H1 (cell line): Measurements from ENCODE around the gene RUNX1. TPM values are rescaled to one million over a fixed set of nuclear protein-coding genes. Genes with fewer than 3 reads are reported as not detected.

Experiments used
- CTCF ChIA-PET: fragments of 300-600 bp; sonication (Branson Sonifier 250); formaldehyde crosslinking; loops from one replicate; lab custom pipeline; 2021; ENCODE audit not compliant: partially characterized antibody; lab: Charles Lee
- POLR2A ChIA-PET: fragments of 300-600 bp; sonication (Branson Sonifier 250); formaldehyde crosslinking; loops from one replicate; lab custom pipeline; 2021; ENCODE audit warnings: inconsistent platforms; ENCODE audit not compliant: partially characterized antibody; lab: Charles Lee
- DNase-seq, 2 experiments: peaks; one replicate each; pipeline versions ENCODE4 v3.0.0 to v3.0.0-alpha.2; 2010 to 2022; ENCODE audit warnings: low spot score in 2 of 2, low read depth in 1 of 2, mixed read lengths in 1 of 2
- FAIRE-seq: peaks from 2 replicates; lab custom pipeline; 2011; peaks lifted over from hg19 to GRCh38; lab: Jason Lieb, UNC
- H2AFZ ChIP-seq: 2 replicates; pipeline ENCODE4 v1.8.1; 2012; ENCODE audit warnings: low read length, inconsistent platforms
- H2AK5ac ChIP-seq: 2 replicates; pipeline ENCODE4 v1.6.1; 2013; ENCODE audit warnings: low read depth, low read length
- H2BK120ac ChIP-seq: replicated peaks from 2 replicates; pipeline ENCODE3; 2013; ENCODE audit warnings: low read depth, low read length, inconsistent platforms
- H2BK12ac ChIP-seq: 2 replicates; pipeline ENCODE4 v1.6.1; 2013; ENCODE audit warnings: low read depth, low read length
- H2BK15ac ChIP-seq: 2 replicates; pipeline ENCODE4 v1.6.1; 2013; ENCODE audit warnings: low read length
- H2BK20ac ChIP-seq: 2 replicates; pipeline ENCODE4 v1.6.1; 2013; ENCODE audit warnings: low read length
- H2BK5ac ChIP-seq: 2 replicates; pipeline ENCODE4 v1.6.1; 2013; ENCODE audit warnings: low read depth, low read length
- H3K14ac ChIP-seq: 2 replicates; pipeline ENCODE4 v1.6.1; 2013; ENCODE audit warnings: inconsistent platforms; ENCODE audit not compliant: insufficient read length
- H3K18ac ChIP-seq: 2 replicates; pipeline ENCODE4 v1.6.1; 2013; ENCODE audit warnings: low read length; ENCODE audit errors: extremely low read depth
- H3K23ac ChIP-seq: 2 replicates; pipeline ENCODE4 v1.6.1; 2013; ENCODE audit warnings: inconsistent platforms; ENCODE audit not compliant: insufficient read length
- H3K23me2 ChIP-seq: 2 replicates; pipeline ENCODE4 v1.6.1; 2013; ENCODE audit warnings: low read depth, low read length
- H3K27ac ChIP-seq: 2 replicates; pipeline ENCODE4 v1.6.1; 2011; ENCODE audit warnings: low read depth, low read length, inconsistent platforms
- H3K27me3 ChIP-seq, 4 experiments: replicated peaks in 1 of 4; 1 replicate in 1 of 4; 2 replicates in 3 of 4; pipeline versions ENCODE4 v1.6.1 to v1.8.1; 2011 to 2013; ENCODE audit warnings: low read length in 3 of 4, mild to moderate bottlenecking in 3 of 4, inconsistent platforms in 2 of 4, mixed read lengths in 2 of 4, moderate library complexity in 1 of 4; ENCODE audit not compliant: control insufficient read depth in 3 of 4, insufficient read depth in 3 of 4; ENCODE audit errors: extremely low read depth in 1 of 4
- H3K36me3 ChIP-seq, 4 experiments: 2 replicates each; pipeline versions ENCODE4 v1.6.1 to v1.8.1; 2011 to 2013; ENCODE audit warnings: mild to moderate bottlenecking in 4 of 4, low read length in 3 of 4, moderate library complexity in 2 of 4, control low read depth in 1 of 4, inconsistent platforms in 1 of 4; ENCODE audit not compliant: insufficient read depth in 4 of 4, control insufficient read depth in 2 of 4
- H3K4ac ChIP-seq: replicated peaks from 2 replicates; pipeline ENCODE3; 2013; ENCODE audit warnings: low read length, low read depth, mixed read lengths, inconsistent platforms; ENCODE audit not compliant: insufficient read length
- H3K4me1 ChIP-seq, 4 experiments: replicated peaks in 1 of 4; 1 replicate in 1 of 4; 2 replicates in 3 of 4; pipeline versions ENCODE4 v1.6.1 to v1.8.1; 2011 to 2013; ENCODE audit warnings: low read length in 3 of 4, inconsistent platforms in 2 of 4, mixed read lengths in 1 of 4; ENCODE audit not compliant: insufficient read depth in 4 of 4, control insufficient read depth in 3 of 4
- H3K4me2 ChIP-seq, 2 experiments: 2 replicates each; pipeline versions ENCODE4 v1.6.1 to v1.8.1; 2011 to 2013; ENCODE audit warnings: low read depth in 2 of 2, low read length in 2 of 2, control low read depth in 1 of 2, inconsistent platforms in 1 of 2, mild to moderate bottlenecking in 1 of 2; ENCODE audit not compliant: insufficient read depth in 1 of 2
- H3K4me3 ChIP-seq, 4 experiments: fragments of 200-600, 300-600 bp in 1 of 4; sonication (generic), shearing (Covaris generic), sonication (Bioruptor Twin) in 1 of 4; 2 replicates each; pipeline versions ENCODE4 v1.5.1 to v1.8.1; 2011 to 2016; ENCODE audit warnings: low read length in 4 of 4, low read depth in 3 of 4, control low read depth in 2 of 4, inconsistent platforms in 2 of 4, mild to moderate bottlenecking in 2 of 4, mixed read lengths in 1 of 4, moderate library complexity in 1 of 4; ENCODE audit not compliant: insufficient read depth in 2 of 4; ENCODE audit errors: extremely low read depth in 1 of 4
- H3K56ac ChIP-seq: replicated peaks from 2 replicates; pipeline ENCODE3; 2013; ENCODE audit warnings: low read depth, mild to moderate bottlenecking, mixed read lengths, low read length, inconsistent platforms; ENCODE audit not compliant: insufficient read length
- H3K79me1 ChIP-seq: 2 replicates; pipeline ENCODE4 v1.6.1; 2013; ENCODE audit warnings: low read depth, low read length, control low read depth
- H3K79me2 ChIP-seq, 2 experiments: 2 replicates each; pipeline versions ENCODE4 v1.6.1 to v1.8.1; 2012 to 2013; ENCODE audit warnings: low read length in 2 of 2, mild to moderate bottlenecking in 2 of 2, inconsistent platforms in 1 of 2; ENCODE audit not compliant: insufficient read depth in 2 of 2, control insufficient read depth in 1 of 2
- H3K9ac ChIP-seq, 4 experiments: replicated peaks in 1 of 4; 1 replicate in 1 of 4; 2 replicates in 3 of 4; pipeline versions ENCODE4 v1.6.1 to v1.8.1; 2011 to 2013; ENCODE audit warnings: low read depth in 3 of 4, low read length in 3 of 4, control low read depth in 2 of 4, mild to moderate bottlenecking in 2 of 4, moderate library complexity in 2 of 4, inconsistent platforms in 1 of 4; ENCODE audit errors: extremely low read depth in 1 of 4
- H3K9me3 ChIP-seq, 2 experiments: 2 replicates each; pipeline versions ENCODE4 v1.6.1 to v1.8.1; 2012 to 2013; ENCODE audit warnings: mild to moderate bottlenecking in 2 of 2, moderate library complexity in 2 of 2, control low read depth in 1 of 2, inconsistent platforms in 1 of 2, low read depth in 1 of 2, low read length in 1 of 2, mixed read lengths in 1 of 2; ENCODE audit not compliant: insufficient read depth in 2 of 2
- H4K20me1 ChIP-seq, 2 experiments: replicated peaks in 1 of 2; 2 replicates each; pipeline versions ENCODE3 to v1.8.1; 2011 to 2013; ENCODE audit warnings: inconsistent platforms in 2 of 2, low read length in 2 of 2, mild to moderate bottlenecking in 1 of 2; ENCODE audit not compliant: insufficient read depth in 2 of 2, control insufficient read depth in 1 of 2
- H4K5ac ChIP-seq: 2 replicates; pipeline ENCODE4 v1.6.1; 2013; ENCODE audit warnings: low read length, low read depth, mixed read lengths, inconsistent platforms; ENCODE audit not compliant: insufficient read length
- H4K8ac ChIP-seq: 2 replicates; pipeline ENCODE4 v1.8.0; 2013; ENCODE audit warnings: mild to moderate bottlenecking, moderate library complexity, low read length, inconsistent platforms; ENCODE audit not compliant: insufficient read depth; ENCODE audit errors: extremely low read depth
- H4K91ac ChIP-seq: replicated peaks from 2 replicates; pipeline ENCODE3; 2013; ENCODE audit warnings: low read length, mixed read lengths, inconsistent platforms; ENCODE audit not compliant: insufficient read length
- BACH1 ChIP-seq: IDR thresholded peaks from 2 replicates; pipeline ENCODE4 v1.6.1; 2012; ENCODE audit warnings: low read length, improper control_type of control experiment
- BRCA1 ChIP-seq: IDR thresholded peaks from 2 replicates; pipeline ENCODE4 v1.6.1; 2012; ENCODE audit warnings: low read depth, low read length, improper control_type of control experiment
- PHF8 ChIP-seq: fragments of 200-600 bp; sonication (generic); conservative IDR thresholded peaks from 2 replicates; pipeline ENCODE4 v1.7.1; 2012; ENCODE audit warnings: low read depth, mild to moderate bottlenecking, inconsistent platforms, low read length, moderate library complexity
- SIN3A ChIP-seq, 2 experiments: IDR thresholded peaks in 1 of 2; conservative IDR thresholded peaks in 1 of 2; 2 replicates each; pipeline ENCODE4 v1.6.1; 2011 to 2012; ENCODE audit warnings: low read length in 2 of 2, improper control_type of control experiment in 1 of 2, low read depth in 1 of 2, mild to moderate bottlenecking in 1 of 2
- SIX5 ChIP-seq: IDR thresholded peaks from 2 replicates; pipeline ENCODE4 v1.6.1; 2011; ENCODE audit warnings: mild to moderate bottlenecking, low read depth, low read length
- WGBS, 2 experiments: shearing (Covaris generic) in 1 of 2; methylation state at CpG; one replicate each; pipeline versions ENCODE4 v1.1.6 to v1.1.7; 2013 to 2015; ENCODE audit warnings: low lambda C conversion rate in 2 of 2, mixed read lengths in 2 of 2, inconsistent platforms in 1 of 2, low coverage in 1 of 2, missing lambda C conversion rate in 1 of 2; ENCODE audit not compliant: insufficient replicate concordance in 2 of 2, insufficient coverage in 1 of 2, insufficient read length in 1 of 2; ENCODE audit errors: extremely low coverage in 1 of 2, missing lambda C conversion rate in 1 of 2; 5-methylcytosine and 5-hydroxymethylcytosine counted together
- polyA plus RNA-seq, 7 experiments: library from polyadenylated mRNA; depleted of rRNA in 3 of 7; stranded (reverse) in 5 of 7; unstranded in 2 of 7; fragments of >200 nt in 5 of 7; fragments of 200-250 nt in 2 of 7; gene quantifications; 1 replicate in 5 of 7; 2 replicates in 1 of 7; 4 replicates in 1 of 7; pipeline versions ENCODE4 v1.2.1 to v1.2.3, GENCODE V29; 2011 to 2013; ENCODE audit warnings: missing spikeins in 2 of 7, mixed read lengths in 2 of 7
- total RNA-seq: library from RNA; stranded (reverse); fragmentation: NEBNext Ultra II Directional; extraction: Animal tissue kit (Norgen Biotek cat#: 25700); gene quantifications from 2 replicates; pipeline ENCODE4 v1.2.1, GENCODE V29; 2021
- TF ChIP-seq, protein P1 (sequence below): IDR thresholded peaks from 2 replicates; pipeline ENCODE4 v1.6.1; 2011; ENCODE audit warnings: low read length, improper control_type of control experiment

Gene RUNX1
- total and polyA plus RNA-seq, 2 of the 8 experiments (the other 6 are each of a cell fraction or from before 2014, with no cell fraction given), result 0.20 to 0.60 TPM

DNA sequence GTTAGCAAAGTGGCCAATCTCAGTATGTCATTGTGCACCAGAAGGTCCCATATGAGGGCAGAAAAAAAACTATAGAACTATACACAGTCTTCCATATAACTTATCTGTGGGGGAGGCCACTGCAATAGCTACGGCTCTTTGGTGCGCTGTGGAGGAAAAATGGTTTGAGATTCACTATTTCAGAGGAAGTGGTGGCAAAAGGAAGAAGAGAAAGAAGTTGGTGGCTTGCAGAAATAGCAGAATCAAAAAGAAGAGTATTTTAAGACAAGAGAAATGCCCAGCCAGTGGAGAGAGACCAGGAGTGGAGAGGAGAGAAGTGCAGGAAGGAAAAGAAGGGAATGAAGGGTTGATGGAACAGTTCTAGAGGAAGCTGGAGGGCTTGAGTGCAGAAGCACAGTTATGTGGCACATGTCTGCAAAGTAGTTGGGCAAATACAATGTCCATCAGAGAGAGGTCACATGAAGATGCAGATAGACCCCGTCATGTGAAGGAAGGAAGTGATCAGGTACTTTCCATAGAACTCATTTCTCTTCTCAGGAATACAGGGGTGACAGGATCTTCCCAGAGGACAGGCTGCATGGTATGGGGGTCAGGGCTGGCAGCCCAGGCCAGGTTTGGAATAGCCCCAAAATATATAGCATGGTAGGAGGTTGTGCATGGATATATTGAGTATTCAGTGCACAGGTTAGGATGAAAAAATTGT, 64.6 kb downstream of the RUNX1 start:
- H3K4me2 ChIP-seq, result no peak overlapping the region
- H2BK5ac ChIP-seq, result no peak overlapping the region
- H2AK5ac ChIP-seq, result no peak overlapping the region
- H4K20me1 ChIP-seq, result no peaks in the 10 kb centered on the region
- DNase-seq, result no peak
- H3K9me3 ChIP-seq, result no peaks in the 10 kb centered on the region
- no peak overlapping the region for H2BK12ac ChIP-seq
- H3K23ac ChIP-seq, result no peak overlapping the region
- no peaks in the 10 kb centered on the region for H3K79me1 ChIP-seq
- no peaks in the 10 kb centered on the region; a peak in 1 of 7 replicates for H3K27me3 ChIP-seq
- no peak overlapping the region for H3K9ac ChIP-seq
- 0 out of 7 replicates have a peak, but pooled peaks cover 0 to 2% (median 0%) of the 10 kb centered on the region in 4 experiments for H3K4me1 ChIP-seq
- H3K27ac ChIP-seq, result no peak overlapping the region
- H3K79me2 ChIP-seq, result no peaks in the 10 kb centered on the region
- H3K4me3 ChIP-seq, result no peak overlapping the region
- ChIA-PET POLR2A (no interaction called here), CTCF (interaction anchor here (1.7 kb wide), 1 partner anchor 239 kb away, joined by 3 read pairs; no protein-coding TSS in a partner anchor)
- no peak for FAIRE-seq
- H4K5ac ChIP-seq, result no peak overlapping the region
- H3K56ac ChIP-seq, result no peak overlapping the region
- 98% methylated on average over 3 of the region's 3 CpGs; no CpG with 5 or more reads in 1 of the 2 experiments for WGBS, 2 experiments
- H2BK120ac ChIP-seq, result no peak overlapping the region
- no peaks in the 10 kb centered on the region for H3K36me3 ChIP-seq
- H2BK15ac ChIP-seq, result no peak overlapping the region
- no peaks in the 10 kb centered on the region for H3K23me2 ChIP-seq
- no peak overlapping the region for H2BK20ac ChIP-seq
- H4K8ac ChIP-seq, result no peak overlapping the region
- H4K91ac ChIP-seq, result no peak overlapping the region
- no peak overlapping the region for H2AFZ ChIP-seq
- H3K14ac ChIP-seq, result no peak overlapping the region
- TF ChIP-seq, protein P1, sequence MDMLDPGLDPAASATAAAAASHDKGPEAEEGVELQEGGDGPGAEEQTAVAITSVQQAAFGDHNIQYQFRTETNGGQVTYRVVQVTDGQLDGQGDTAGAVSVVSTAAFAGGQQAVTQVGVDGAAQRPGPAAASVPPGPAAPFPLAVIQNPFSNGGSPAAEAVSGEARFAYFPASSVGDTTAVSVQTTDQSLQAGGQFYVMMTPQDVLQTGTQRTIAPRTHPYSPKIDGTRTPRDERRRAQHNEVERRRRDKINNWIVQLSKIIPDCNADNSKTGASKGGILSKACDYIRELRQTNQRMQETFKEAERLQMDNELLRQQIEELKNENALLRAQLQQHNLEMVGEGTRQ, result no peak
- TF ChIP-seq SIX5 (no peak), PHF8 (no peak), BACH1 (no peak), BRCA1 (no peak), SIN3A (conservative IDR thresholded peaks at IDR 0.05 in 1 of 2, IDR thresholded peaks at IDR 0.05 in 1 of 2; ENCODE audit: low read depth in 1 of 2, low read length in 2 of 2) (no peak)
- H3K4ac ChIP-seq, result no peak overlapping the region
- no peak overlapping the region for H3K18ac ChIP-seq
